Rectal smooth muscle tissue (tissue), 1 donor: ENCODE measurements around the gene EFNA2.
"Not testable (repeated sequence)": the region's sequence is repeated elsewhere in the genome, so short reads cannot be mapped to it uniquely, and the experiment has no call there.

Source experiments
- H3K27ac ChIP-seq: one replicate; pipeline ENCODE4 v1.7.0; 2013; ENCODE audit warnings: low read depth, low read length, inconsistent platforms
- H3K27me3 ChIP-seq: one replicate; pipeline ENCODE4 v1.7.0; 2013; ENCODE audit warnings: low read length; ENCODE audit not compliant: control insufficient read depth, insufficient read depth
- H3K36me3 ChIP-seq: one replicate; pipeline ENCODE4 v1.7.0; 2013; ENCODE audit warnings: low read length; ENCODE audit not compliant: control insufficient read depth, insufficient read depth
- H3K4me1 ChIP-seq: one replicate; pipeline ENCODE4 v1.7.0; 2013; ENCODE audit warnings: low read length; ENCODE audit not compliant: control insufficient read depth, insufficient read depth
- H3K4me3 ChIP-seq: one replicate; pipeline ENCODE4 v1.7.0; 2013; ENCODE audit warnings: low read length
- H3K9ac ChIP-seq: one replicate; pipeline ENCODE4 v1.7.0; 2013; ENCODE audit warnings: low read length

EFNA2 gene

GRCh38 chr19:1244693-1245451, 40.8 kb upstream of the EFNA2 start:
- Histone ChIP-seq H3K4me3 (peak overlapping the region; percentile 46), H3K9ac (no peak overlapping the region)

GRCh38 chr19:1245494-1246264, 40.0 kb upstream of the EFNA2 start:
- H3K4me1 ChIP-seq = peaks cover 35% of the 10 kb centered on the region
- H3K4me3 ChIP-seq = no peak overlapping the region
- H3K36me3 ChIP-seq = no peaks in the 10 kb centered on the region
- no peaks in the 10 kb centered on the region for H3K27me3 ChIP-seq
- no peak overlapping the region for H3K9ac ChIP-seq
- peak overlapping the region; percentile 91 for H3K27ac ChIP-seq

More at GRCh38 chr19:1244693-1245451, 40.8 kb upstream of the EFNA2 start:
- peak overlapping the region; percentile 91 for H3K27ac ChIP-seq
- no peaks in the 10 kb centered on the region for H3K36me3 ChIP-seq
- no peaks in the 10 kb centered on the region for H3K27me3 ChIP-seq
- peaks cover 35% of the 10 kb centered on the region for H3K4me1 ChIP-seq

GRCh38 chr19:1246265-1247087, 39.2 kb upstream of the EFNA2 start:
- not testable (repeated sequence) for H3K36me3 ChIP-seq, H3K4me3 ChIP-seq, H3K9ac ChIP-seq, H3K27me3 ChIP-seq
- H3K27ac ChIP-seq = peak overlapping the region; percentile 91
- H3K4me1 ChIP-seq = peaks cover 32% of the 10 kb centered on the region

- H3K9ac ChIP-seq = peak overlapping the region; percentile 45
These were observed 37.9 kb upstream of the EFNA2 start for GRCh38 chr19:1247748-1248138.

GRCh38 chr19:1248139-1248785, 37.4 kb upstream of the EFNA2 start, which contains the start of gene MIDN:
Gene MIDN, plus strand, starts transcription at chr19:1248583. Its CDS starts 1,714 bp downstream, at chr19:1250297.
- H3K27ac ChIP-seq = peak within 1 kb of the TSS; percentile 99
- H3K4me1 ChIP-seq = peaks cover 29% of the 10 kb centered on the region
- H3K27me3 ChIP-seq = no peaks in the 10 kb centered on the region
- H3K9ac ChIP-seq = peak within 1 kb of the TSS; percentile 73
- peak within 1 kb of the TSS; percentile 82 for H3K4me3 ChIP-seq
- H3K36me3 ChIP-seq = peaks cover 6% of the 10 kb centered on the region

More at GRCh38 chr19:1247748-1248138, 37.9 kb upstream of the EFNA2 start:
- H3K4me1 ChIP-seq = peaks cover 32% of the 10 kb centered on the region
- peak overlapping the region; percentile 99 for H3K27ac ChIP-seq
- no peaks in the 10 kb centered on the region for H3K27me3 ChIP-seq
- H3K4me3 ChIP-seq = peak overlapping the region; percentile 59
- H3K36me3 ChIP-seq = peaks cover 6% of the 10 kb centered on the region

GRCh38 chr19:1248786-1249297, 36.8 kb upstream of the EFNA2 start:
- H3K9ac ChIP-seq = peak overlapping the region; percentile 68
- H3K4me3 ChIP-seq = peak overlapping the region; percentile 82
- H3K36me3 ChIP-seq = peaks cover 6% of the 10 kb centered on the region
- peaks cover 30% of the 10 kb centered on the region for H3K4me1 ChIP-seq
- no peaks in the 10 kb centered on the region for H3K27me3 ChIP-seq
- peak overlapping the region; percentile 99 for H3K27ac ChIP-seq

GRCh38 chr19:1249298-1249989, 36.2 kb upstream of the EFNA2 start:
- Histone ChIP-seq H3K36me3 (peaks cover 8% of the 10 kb centered on the region), H3K4me3 (peak overlapping the region; percentile 82), H3K4me1 (peaks cover 31% of the 10 kb centered on the region), H3K27ac (peak overlapping the region; percentile 100), H3K9ac (peak overlapping the region; percentile 73), H3K27me3 (no peaks in the 10 kb centered on the region)

GRCh38 chr19:1249990-1250436, 35.7 kb upstream of the EFNA2 start:
- Histone ChIP-seq H3K4me1 (peaks cover 31% of the 10 kb centered on the region), H3K36me3 (peaks cover 14% of the 10 kb centered on the region), H3K9ac (peak overlapping the region; percentile 73), H3K27me3 (no peaks in the 10 kb centered on the region), H3K4me3 (peak overlapping the region; percentile 77), H3K27ac (peak overlapping the region; percentile 100)

- peak overlapping the region; percentile 86 for H3K9ac ChIP-seq
These were observed 35.0 kb upstream of the EFNA2 start for GRCh38 chr19:1250437-1251260.

GRCh38 chr19:1251330-1252220, 34.1 kb upstream of the EFNA2 start:
- Histone ChIP-seq H3K4me1 (peaks cover 31% of the 10 kb centered on the region), H3K27ac (peak overlapping the region; percentile 100), H3K36me3 (peaks cover 25% of the 10 kb centered on the region), H3K9ac (peak overlapping the region; percentile 86), H3K4me3 (peak overlapping the region; percentile 77), H3K27me3 (no peaks in the 10 kb centered on the region)

More at GRCh38 chr19:1250437-1251260, 35.0 kb upstream of the EFNA2 start:
- Histone ChIP-seq H3K27me3 (no peaks in the 10 kb centered on the region), H3K27ac (peak overlapping the region; percentile 100), H3K4me1 (peaks cover 31% of the 10 kb centered on the region), H3K4me3 (peak overlapping the region; percentile 77), H3K36me3 (peaks cover 19% of the 10 kb centered on the region)
